GM12892 (cell line): ENCODE results near the gene CCDC106.

Experiments used
- DNase-seq: peaks from one replicate; pipeline ENCODE4 v3.0.0; 2011; ENCODE audit not compliant: insufficient read length
- FAIRE-seq: peaks from 2 replicates; lab custom pipeline; 2011; peaks lifted over from hg19 to GRCh38; lab: Jason Lieb, UNC
- POLR2A ChIP-seq: IDR thresholded peaks from 2 replicates; pipeline ENCODE4 v1.6.1; 2011; ENCODE audit warnings: low read depth, low read length, control low read depth
- POLR2AphosphoS5 ChIP-seq: IDR thresholded peaks from 2 replicates; pipeline ENCODE4 v1.6.1; 2011; ENCODE audit warnings: low read depth, low read length, control low read depth
- TAF1 ChIP-seq: IDR thresholded peaks from 2 replicates; pipeline ENCODE4 v1.6.1; 2011; ENCODE audit warnings: low read depth, mild to moderate bottlenecking, control low read depth, low read length, borderline replicate concordance

CCDC106 gene

DNA sequence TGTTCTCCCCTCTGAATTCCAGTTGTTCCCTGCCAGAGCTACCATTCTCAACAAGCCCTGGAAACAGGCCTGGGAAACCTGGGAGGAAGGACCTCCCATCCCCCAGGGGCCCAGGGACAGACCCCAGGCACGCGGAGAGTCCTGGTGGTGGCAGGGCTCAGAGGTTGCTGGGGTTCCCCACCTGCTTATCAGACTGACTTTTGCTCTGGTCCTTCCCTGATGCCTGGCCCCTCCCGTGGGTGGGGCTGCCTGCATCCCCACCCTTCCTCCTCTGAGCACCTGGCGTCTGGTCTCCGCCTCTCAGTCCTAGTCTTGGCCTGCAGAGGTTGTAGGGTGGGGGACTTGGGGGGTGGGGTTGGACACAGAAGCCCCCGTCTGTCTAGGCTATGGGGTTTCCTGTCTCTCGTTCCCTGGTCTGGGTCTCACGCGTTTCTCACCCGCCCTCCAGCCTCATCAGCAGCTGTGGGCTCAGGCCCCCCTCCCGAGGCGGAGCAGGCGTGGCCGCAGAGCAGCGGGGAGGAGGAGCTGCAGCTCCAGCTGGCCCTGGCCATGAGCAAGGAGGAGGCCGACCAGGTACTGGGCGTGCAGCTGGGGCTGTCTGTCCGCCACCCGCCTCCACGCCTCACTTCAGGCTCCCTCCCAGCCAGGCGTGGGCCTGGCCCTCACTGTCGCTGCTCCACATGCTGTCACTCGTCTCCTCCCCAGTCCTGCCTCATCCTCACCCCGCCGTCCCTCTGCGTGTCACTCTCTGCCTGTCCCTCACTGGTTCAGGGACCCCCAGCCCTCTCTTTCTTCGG lies 40.6 kb downstream of the CCDC106 start:
- no peak for FAIRE-seq
- DNase-seq = no peak
- no peak for TF ChIP-seq TAF1
- no peak for TF ChIP-seq POLR2AphosphoS5
- no peak for TF ChIP-seq POLR2A

DNA sequence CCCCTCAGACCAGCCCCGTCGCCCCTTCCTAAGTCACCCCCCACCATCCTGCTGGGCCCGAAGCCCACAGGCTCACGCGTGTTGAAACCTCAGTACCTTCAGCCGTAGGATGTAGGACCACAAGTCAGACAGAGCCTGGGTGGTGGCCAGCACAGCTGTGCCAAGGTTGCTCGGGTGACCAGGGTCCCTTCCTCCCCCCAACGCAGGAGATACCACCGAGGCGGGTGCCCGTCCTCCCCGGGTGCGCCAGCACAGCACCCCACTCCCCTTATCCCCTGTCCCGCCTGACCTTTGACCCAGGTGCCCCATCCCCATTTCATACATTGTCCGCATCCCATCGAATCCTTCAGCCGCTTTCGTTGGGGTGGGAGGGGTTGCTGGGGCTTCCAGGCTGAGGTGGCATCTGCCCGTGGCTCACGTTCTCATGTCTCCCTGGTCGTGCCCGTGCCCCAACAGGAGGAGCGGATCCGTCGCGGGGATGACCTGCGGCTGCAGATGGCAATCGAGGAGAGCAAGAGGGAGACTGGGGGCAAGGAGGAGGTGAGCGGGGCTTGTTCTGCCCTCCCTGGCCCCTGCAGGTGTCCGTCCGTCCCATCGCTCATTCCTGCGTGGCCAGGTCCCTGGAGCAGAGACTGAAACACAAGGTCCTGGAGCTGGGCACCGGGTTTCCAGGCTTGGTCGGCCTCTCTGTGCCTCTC lies 41.5 kb downstream of the CCDC106 start:
- DNase-seq (no peak), FAIRE-seq (no peak)
- no peak for TF ChIP-seq TAF1
- no peak for TF ChIP-seq POLR2AphosphoS5
- TF ChIP-seq POLR2A = no peak

DNA sequence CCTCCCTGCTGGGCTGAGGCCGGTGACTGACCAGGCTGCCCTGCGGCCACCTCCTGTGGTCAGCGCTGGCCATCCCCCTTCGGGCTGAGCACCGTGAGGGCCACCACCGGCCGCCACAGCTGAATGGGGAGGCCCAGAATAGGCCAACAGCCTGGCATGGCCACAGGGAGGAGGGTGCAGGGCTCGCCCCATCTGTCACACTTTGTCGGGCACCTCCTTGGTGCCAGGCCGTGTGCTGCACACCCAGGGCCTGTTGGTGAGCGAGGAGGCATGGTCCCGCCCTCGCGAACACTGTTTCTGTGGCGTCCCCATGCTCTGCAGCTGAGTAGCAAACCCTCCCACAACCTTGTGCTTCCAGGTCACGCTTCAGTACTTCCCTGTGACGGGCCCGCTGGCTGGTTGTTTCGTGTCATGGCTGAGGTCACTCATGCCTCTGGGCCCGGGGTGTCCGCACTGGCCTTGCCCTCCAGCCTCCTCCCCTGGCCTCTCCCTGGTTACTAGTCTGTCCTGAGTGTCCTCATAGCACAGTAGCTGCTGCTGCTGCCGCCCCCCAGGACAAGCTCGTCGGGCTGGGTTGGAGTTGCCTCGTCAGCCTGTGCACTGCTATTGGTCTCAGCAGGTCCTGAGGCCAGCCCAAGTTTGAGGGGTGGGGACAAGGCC lies 42.2 kb downstream of the CCDC106 start:
- no peak for TF ChIP-seq POLR2AphosphoS5
- no peak for FAIRE-seq
- no peak for DNase-seq

DNA sequence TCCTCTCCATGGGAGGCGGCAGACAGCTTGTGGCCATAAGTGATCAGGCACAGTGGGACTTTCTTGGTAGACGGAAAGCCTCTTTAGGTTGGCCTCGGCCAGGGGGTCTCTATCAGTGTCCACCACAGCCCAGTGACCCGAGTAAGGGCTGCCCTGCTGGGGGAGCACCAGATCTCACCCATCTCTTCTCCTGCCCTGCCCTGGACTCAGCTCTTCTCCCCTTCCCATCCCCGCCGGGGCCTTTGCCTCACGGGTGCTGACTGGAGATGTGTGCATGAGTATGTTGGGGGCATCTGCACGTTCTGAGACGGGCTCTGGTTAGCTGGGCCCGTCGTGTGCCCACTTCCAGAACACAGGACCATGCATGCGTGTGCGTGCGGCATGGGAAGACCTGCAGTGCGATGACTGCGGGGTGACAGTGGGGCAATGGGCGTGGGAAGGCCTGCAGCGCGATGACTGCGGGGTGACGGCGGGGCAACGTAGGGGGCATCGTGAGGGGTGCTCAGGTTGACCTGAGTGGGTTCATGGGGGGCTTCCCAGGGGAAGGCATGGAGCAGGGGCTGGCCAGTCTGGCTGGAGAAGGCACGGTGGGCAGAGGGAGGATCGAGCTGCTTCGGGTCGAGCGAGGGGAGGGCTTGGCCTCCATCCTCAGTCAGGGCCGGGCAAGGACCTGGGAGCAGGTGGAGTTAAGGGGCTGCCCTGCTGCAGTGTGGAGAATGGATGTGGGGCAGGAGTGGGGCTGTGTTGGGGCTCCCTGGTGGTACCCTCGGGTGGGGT lies 42.9 kb downstream of the CCDC106 start:
- FAIRE-seq (no peak), DNase-seq (no peak)
- TF ChIP-seq TAF1 = no peak
- TF ChIP-seq POLR2A = no peak
- TF ChIP-seq POLR2AphosphoS5 = no peak

DNA sequence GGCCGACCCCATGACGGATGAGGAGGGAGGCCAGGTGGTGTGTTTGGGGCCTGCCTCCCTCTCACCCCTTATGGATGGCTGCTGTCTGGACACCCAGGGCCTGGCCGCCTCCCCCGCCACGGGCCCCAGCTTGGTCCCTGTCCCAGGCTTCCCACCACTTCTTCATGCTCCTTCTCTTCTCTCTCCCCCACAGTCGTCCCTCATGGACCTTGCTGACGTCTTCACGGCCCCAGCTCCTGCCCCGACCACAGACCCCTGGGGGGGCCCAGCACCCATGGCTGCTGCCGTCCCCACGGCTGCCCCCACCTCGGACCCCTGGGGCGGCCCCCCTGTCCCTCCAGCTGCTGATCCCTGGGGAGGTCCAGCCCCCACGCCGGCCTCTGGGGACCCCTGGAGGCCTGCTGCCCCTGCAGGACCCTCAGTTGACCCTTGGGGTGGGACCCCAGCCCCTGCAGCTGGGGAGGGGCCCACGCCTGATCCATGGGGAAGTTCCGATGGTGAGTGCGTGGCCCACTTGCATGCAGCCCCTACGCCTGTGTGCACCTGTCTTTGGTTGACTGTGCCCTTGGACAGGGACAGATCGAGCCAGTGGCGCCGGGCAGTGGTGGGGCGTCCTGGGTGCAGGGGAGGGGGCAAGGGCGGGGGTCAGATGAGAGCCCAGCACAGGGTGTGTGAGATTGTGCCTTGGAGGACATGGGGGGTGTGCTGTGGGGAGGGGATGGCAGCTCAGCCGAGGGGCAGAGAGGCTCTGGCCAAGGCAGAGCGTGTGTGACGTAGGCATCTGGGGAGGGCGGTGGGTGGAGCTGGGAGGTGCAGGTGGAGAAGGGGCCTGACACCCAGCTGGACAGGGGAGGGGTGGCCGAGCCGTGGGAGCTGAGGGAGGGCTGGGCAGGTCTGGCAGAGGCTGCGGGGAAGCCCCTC lies 43.8 kb downstream of the CCDC106 start:
- FAIRE-seq = no peak
- no peak for DNase-seq
- TF ChIP-seq POLR2A (no peak), POLR2AphosphoS5 (no peak), TAF1 (no peak)

DNA sequence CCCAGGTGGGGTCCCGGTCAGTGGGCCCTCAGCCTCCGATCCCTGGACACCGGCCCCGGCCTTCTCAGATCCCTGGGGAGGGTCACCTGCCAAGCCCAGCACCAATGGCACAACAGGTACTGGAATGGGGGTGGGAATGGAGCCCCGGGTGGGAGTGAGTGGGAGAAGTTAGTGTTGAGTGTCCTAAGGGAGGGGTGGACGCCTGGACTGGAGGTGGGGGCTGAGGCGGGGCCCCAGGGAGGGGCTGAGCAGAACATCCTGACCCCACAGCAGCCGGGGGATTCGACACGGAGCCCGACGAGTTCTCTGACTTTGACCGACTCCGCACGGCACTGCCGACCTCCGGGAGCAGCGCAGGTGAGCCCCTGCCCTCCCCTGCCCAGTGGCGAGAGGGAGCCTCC lies 44.7 kb downstream of the CCDC106 start:
- no peak for FAIRE-seq
- TF ChIP-seq TAF1 (no peak), POLR2AphosphoS5 (no peak), POLR2A (no peak)
- no peak for DNase-seq

DNA sequence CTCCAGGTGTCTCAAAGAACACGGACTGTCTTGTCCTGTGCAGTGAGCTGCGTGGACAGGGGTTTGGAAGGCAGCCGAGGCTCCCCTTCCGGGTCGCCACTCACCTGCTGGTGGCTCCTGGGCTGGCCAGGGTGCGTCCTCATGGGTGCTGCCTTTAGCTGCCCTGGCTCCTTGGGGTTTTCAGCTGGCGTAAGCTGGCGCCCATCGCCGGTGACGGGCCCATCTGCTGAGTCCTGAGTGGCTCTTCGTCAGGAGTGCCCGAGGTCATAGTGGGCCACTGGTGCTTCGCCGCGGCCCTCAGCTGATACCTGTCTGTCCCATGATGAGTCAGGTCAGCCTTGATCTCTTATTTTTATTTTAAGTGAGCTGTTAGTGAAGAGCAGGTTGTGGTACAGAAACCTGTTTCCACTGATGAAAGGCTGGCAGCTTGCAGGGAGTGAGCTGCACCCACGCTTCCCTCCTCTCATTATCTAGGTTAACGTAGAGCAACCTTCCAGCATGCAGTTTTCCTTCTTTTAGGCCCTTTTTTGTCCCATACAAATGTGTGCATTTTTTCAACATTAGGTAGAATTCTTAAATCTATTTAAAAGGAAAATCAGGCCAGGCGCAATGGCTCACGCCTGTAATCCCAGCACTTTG lies 45.4 kb downstream of the CCDC106 start:
- TF ChIP-seq POLR2AphosphoS5 (no peak), POLR2A (no peak), TAF1 (no peak)
- DNase-seq (no peak), FAIRE-seq (no peak)

DNA sequence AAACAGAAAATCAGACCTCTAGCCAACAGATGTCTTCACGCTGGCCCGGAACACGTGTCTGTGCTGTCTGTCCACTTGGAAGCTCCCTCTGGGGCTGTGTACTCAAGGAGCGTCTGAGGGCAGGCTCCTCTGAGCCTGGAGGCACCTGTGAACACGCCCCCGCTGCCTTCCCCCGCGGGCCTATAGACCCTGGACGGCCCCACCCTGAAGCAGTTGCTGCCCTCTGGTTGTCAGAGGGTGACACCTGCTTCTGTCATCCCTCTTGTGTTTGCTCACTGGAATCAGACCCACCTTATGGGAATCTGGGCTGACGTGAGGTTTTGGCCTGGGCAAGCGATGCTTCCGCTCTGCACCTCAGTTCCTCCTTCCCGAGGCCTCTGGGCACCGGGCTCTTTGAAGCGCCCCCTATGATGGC lies 46.2 kb downstream of the CCDC106 start:
- TF ChIP-seq POLR2A = no peak
- no peak for TF ChIP-seq POLR2AphosphoS5
- no peak for TF ChIP-seq TAF1
- no peak for FAIRE-seq
- no peak for DNase-seq

DNA sequence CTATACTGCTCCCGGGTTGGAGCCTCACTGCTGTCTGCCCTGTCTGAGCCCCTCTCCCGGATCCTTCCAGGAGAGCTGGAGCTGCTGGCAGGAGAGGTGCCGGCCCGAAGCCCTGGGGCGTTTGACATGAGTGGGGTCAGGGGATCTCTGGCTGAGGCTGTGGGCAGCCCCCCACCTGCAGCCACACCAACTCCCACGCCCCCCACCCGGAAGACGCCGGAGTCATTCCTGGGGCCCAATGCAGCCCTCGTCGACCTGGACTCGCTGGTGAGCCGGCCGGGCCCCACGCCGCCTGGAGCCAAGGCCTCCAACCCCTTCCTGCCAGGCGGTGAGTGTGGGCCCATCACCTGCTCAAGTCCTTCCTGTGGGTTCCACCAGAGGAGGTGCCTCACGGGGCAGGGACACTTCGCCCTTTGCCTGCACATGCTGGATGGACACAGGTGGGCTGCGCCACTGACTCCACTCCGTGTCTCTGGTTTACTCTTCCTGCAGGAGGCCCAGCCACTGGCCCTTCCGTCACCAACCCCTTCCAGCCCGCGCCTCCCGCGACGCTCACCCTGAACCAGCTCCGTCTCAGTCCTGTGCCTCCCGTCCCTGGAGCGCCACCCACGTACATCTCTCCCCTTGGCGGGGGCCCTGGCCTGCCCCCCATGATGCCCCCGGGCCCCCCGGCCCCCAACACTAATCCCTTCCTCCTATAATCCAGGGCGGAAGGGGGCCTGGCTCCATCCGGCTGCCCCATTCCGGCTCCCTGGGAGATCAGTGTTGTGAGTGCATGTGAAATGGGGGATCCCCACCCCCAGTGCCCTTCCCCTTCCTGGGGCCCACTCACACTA lies 46.9 kb downstream of the CCDC106 start:
- DNase-seq = no peak
- TF ChIP-seq POLR2AphosphoS5 = no peak
- no peak for TF ChIP-seq POLR2A
- TF ChIP-seq TAF1 = no peak
- no peak for FAIRE-seq
